HEK293 (cell line): ENCODE results near the gene TGFB2.

Experiments
- CTCF ChIP-seq: fragments of 450-650 bp; formaldehyde crosslinking; IDR thresholded peaks from 2 replicates; pipeline ENCODE4 v1.5.1; 2016; ENCODE audit warnings: missing biosample characterization, missing genetic modification characterization
- ZFHX2 ChIP-seq: fragments of 450-650 bp; formaldehyde crosslinking; conservative IDR thresholded peaks from 2 replicates; pipeline ENCODE4 v1.5.1; 2016; ENCODE audit warnings: missing biosample characterization, missing genetic modification characterization
- ZNF2 ChIP-seq: fragments of 450-650 bp; formaldehyde crosslinking; IDR thresholded peaks from 2 replicates; pipeline ENCODE4 v1.5.1; 2016; ENCODE audit warnings: missing biosample characterization, missing genetic modification characterization
- ZNF274 ChIP-seq, 2 experiments: fragments of 200-500 bp in 1 of 2; fragments of 450-650 bp in 1 of 2; sonication (Bioruptor generic) in 1 of 2; formaldehyde crosslinking in 1 of 2; IDR thresholded peaks; 2 replicates each; pipeline versions ENCODE4 v1.5.1 to v1.6.1; 2014 to 2016; ENCODE audit warnings: borderline replicate concordance in 1 of 2, inconsistent platforms in 1 of 2, low read length in 1 of 2, missing biosample characterization in 1 of 2, missing genetic modification characterization in 1 of 2
- ZNF366 ChIP-seq: fragments of 450-650 bp; formaldehyde crosslinking; conservative IDR thresholded peaks from 2 replicates; pipeline ENCODE4 v1.5.1; 2016; ENCODE audit warnings: missing biosample characterization, missing genetic modification characterization

GRCh38 chr1:218443255-218443654 is 98.1 kb downstream of the TGFB2 start:
- no peak for TF ChIP-seq CTCF
- TF ChIP-seq ZNF274 (IDR thresholded peaks at IDR 0.05; ENCODE audit: low read length) = no peak
- TF ChIP-seq ZNF274 (tag by site-specific recombination; IDR thresholded peaks at IDR 0.05; ENCODE audit: borderline replicate concordance) = no peak
- no peak for TF ChIP-seq ZNF2 (tag by site-specific recombination)
- no peak for TF ChIP-seq ZFHX2 (tag by site-specific recombination)
- no peak for TF ChIP-seq ZNF366 (tag by site-specific recombination)
